GM12872 (cell line): ENCODE data around the gene ATP2B2.

Experiments
- CTCF ChIP-seq: IDR thresholded peaks from 3 replicates; pipeline ENCODE4 v1.5.1; 2011; ENCODE audit warnings: low read depth, mild to moderate bottlenecking, low read length, moderate library complexity; ENCODE audit not compliant: insufficient read depth

ATP2B2 gene

GRCh38 chr3:10350324-10350985, 154.9 kb downstream of the ATP2B2 start:
- no peak for TF ChIP-seq CTCF

- TF ChIP-seq CTCF = no peak
Measured at GRCh38 chr3:10349801-10350200, 155.6 kb downstream of the ATP2B2 start.

GRCh38 chr3:10348404-10348721, 157.0 kb downstream of the ATP2B2 start:
- no peak for TF ChIP-seq CTCF

- TF ChIP-seq CTCF = no peak
Measured at GRCh38 chr3:10347648-10348403, 157.6 kb downstream of the ATP2B2 start.

- TF ChIP-seq CTCF = no peak
Measured at GRCh38 chr3:10345911-10346310, 159.5 kb downstream of the ATP2B2 start.

- TF ChIP-seq CTCF = no peak
Measured at GRCh38 chr3:10344944-10345575, 160.3 kb downstream of the ATP2B2 start.

GRCh38 chr3:10344147-10344943, 161.0 kb downstream of the ATP2B2 start:
- peak; percentile 94 for TF ChIP-seq CTCF
